HPDE6-E6E7 (cell line): ENCODE data around the gene ERMP1.
"Not testable (repeated sequence)": the region's sequence is repeated elsewhere in the genome, so short reads cannot be mapped to it uniquely, and the experiment has no call there.

Experiments
- DNase-seq: peaks from one replicate; pipeline ENCODE4 v3.0.0; 2011; ENCODE audit warnings: missing footprints; ENCODE audit errors: extremely low spot score

Gene ERMP1

DNA sequence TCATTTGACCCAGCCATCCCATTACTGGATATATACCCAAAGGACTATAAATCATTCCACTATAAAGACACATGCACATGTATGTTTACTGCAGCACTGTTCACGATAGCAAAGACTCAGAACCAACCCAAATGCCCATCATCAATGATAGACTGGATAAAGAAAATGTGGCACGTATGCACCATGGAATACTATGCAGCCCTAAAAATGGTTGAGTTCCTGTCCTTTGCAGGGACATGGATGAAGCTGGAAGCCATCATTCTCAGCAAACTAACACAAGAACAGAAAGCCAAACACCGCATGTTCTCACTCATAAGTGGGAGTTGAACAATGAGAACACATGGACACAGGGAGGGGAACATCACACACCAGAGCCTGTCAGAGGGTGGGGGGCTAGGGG is 49.5 kb downstream of the ERMP1 start:
- not testable (repeated sequence) for DNase-seq

DNA sequence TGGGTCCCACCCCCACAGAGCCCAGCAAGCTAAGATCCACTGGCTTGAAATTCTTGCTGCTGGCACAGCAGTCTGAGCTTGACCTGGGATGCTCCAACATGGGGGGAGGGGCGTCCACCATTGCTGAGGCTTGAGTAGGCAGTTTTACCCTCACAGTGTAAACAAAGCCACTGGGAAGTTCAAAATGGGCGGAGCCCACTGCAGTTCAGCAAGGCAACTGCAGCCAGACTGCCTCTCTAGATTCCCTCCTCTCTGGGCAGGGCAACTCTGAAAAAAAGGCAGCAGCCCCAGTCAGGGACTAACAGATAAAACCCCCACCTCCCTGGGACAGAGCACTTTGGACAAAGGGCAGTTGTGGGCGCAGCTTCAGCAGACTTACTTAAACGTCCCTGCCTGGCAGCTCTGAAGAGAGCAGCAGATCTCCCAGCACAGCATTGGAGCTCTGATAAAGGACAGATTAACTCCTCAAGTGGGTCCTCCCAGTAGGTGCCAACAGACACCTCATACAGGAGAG is 53.2 kb downstream of the ERMP1 start:
- not testable (repeated sequence) for DNase-seq

DNA sequence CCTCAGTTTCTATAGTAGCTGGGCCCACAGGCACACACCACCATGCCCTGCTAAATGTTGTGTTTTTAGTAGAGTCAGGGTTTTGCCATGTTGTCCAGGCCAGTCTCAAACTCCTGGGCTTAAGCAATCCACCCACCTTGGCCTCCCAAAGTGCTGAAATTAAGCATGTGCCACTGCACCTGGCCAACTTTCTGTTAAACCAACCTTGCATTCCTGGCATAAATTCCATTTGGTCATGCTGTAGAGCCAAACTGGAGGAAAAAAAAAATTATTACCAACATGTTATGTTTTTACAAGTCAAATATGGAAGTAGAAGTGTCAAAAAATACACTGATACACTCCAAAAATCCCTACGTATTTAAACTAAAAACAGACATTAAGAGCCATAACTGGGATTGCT is 54.1 kb downstream of the ERMP1 start:
- no peak for DNase-seq

- DNase-seq, result no peak
Observed at GRCh38 chr9:5773324-5773999, 59.5 kb downstream of the ERMP1 start.

DNA sequence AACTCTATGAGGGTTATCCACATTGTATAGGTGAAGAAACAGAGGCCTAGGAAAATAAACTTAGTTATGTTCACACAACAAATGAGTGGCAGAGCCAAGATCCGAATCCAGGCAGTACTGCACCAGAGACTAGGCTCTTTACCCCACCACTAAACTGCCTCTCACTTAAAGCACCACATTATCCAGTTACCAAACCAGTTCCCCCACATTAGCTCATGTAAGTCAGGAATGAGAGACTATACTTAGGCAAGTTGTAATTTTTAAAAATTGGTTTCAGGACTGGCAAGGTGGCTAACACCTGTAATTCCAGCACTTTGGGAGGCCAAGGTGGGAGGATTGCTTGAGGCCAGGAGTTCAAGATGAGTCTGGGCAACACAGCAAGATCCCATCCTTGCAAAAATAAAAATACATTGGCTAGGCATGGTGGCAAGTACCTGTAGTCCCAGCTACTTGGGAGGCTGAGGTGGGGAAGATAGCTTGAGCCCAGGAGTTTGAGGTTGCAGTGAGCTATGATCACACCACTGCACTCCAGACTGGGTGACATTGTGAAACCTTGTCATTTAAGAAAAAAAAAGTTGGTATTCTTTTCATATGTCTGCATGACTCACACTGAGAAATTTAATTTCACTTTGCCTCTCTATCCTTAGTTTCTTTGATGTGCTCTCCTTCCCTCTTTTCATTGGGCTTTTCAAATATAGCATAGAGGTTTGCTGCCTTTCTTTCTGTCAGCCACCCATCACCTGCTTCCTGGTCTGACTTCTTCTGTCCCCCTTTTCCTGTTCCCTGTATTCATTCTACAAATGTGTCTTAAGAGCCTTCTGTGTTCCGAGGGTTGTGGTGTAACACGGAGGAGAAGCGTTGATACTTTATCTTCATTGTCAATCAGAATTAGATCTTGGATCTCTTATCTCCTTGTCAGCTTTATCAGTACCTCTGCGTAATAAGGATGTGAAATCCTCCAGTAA is 64.7 kb downstream of the ERMP1 start:
- DNase-seq, result no peak

- no peak for DNase-seq
Observed at GRCh38 chr9:5764130-5764868, 68.6 kb downstream of the ERMP1 start.

GRCh38 chr9:5762421-5762820 is 70.5 kb downstream of the ERMP1 start:
- DNase-seq, result no peak

- no peak for DNase-seq
Observed at GRCh38 chr9:5760338-5760737, 72.6 kb downstream of the ERMP1 start.

GRCh38 chr9:5756633-5757032 is 76.3 kb downstream of the ERMP1 start:
- DNase-seq, result no peak

DNA sequence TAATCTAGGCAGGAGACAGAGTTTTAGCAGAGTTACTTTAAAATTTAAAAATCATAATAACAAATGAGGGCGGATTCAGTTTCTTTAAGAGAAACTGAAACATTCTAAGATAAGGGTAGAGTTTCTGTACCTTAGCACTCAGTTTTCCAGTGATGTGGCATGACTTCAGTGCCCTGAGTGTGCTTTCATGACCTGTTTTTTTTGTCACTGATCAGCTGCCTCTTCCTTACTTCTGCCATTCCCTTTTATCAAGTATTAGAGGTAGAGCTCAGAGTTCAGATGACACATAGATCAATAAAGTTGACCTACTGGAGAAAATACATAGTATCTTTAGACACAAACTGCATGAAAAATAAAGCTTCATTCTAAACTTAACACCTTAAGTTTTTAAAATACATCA is 82.3 kb downstream of the ERMP1 start:
- no peak for DNase-seq

DNA sequence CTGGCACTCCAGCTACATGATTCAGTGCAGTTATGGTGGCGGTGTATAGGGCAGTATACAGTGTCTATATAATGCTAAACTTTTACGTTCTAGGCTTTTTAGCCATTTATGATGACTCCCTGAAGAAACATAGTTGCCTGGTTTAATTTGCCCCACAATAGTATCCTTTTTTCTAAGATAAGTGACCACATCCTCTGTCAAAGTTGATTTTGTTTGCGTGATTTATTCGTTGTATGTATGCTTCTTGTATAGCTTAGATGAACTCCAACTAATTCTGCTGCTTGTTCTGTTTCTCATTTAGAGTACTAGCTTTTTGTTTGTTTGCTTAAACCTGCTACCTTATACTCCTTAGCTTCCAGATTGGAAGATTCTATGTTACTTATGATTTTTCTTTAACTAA is 83.6 kb downstream of the ERMP1 start:
- no peak for DNase-seq

GRCh38 chr9:5748438-5748837 is 84.5 kb downstream of the ERMP1 start:
- DNase-seq, result no peak

DNA sequence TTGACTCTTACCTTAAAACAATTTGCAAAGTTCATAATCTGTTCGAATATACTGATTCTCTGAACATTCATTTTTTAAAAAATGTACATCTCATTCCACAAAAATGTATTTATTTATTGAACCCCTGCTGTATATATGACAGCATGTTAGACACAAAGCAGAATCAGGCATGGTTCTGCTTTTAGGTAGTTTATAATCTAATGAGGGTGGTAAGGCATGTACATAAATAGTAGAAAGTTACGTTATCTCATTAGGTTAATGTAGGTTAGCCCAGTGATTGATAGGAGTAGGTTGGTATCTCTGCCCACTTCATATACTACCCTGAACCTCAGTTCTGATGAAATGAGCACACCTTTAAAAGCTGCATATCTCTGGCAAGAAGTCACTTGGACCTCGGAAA is 89.8 kb downstream of the ERMP1 start:
- no peak for DNase-seq

- no peak for DNase-seq
Observed at GRCh38 chr9:5736563-5737346, 96.2 kb downstream of the ERMP1 start.

DNA sequence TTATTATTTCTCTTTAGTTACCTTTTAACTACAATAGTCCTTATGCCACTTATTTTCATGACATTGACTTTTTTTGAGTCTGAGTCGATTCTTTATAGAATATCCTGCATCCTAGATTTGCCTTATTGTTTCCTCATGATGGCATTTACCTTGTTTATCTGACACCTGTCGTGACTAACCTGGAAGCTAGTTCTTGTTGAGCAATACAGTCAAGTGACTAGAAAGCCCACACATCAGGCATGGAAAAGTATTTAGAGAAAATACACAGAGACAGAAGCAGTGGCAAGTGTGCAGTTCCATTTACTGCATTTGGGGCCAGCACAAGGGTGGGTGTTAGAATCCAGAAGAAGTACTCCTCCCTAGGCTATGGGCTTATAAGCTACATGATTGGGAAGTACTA is 97.8 kb downstream of the ERMP1 start:
- no peak for DNase-seq
